Neutrophil (primary cell): Measurements from ENCODE around the gene DCAF11.

ENCODE experiments used
- H3K27ac ChIP-seq: fragments of 200-600 bp; sonication (generic); 2 replicates; pipeline ENCODE4 v1.5.1; 2016; ENCODE audit warnings: mild to moderate bottlenecking, moderate library complexity
- H3K27me3 ChIP-seq: fragments of 200-600 bp; sonication (generic); 2 replicates; pipeline ENCODE4 v1.6.0; 2016; ENCODE audit warnings: mild to moderate bottlenecking
- H3K36me3 ChIP-seq: fragments of 200-600 bp; sonication (generic); 2 replicates; pipeline ENCODE4 v1.5.1; 2017
- H3K4me1 ChIP-seq, 2 experiments: fragments of 200-600 bp in 1 of 2; sonication (generic) in 1 of 2; 1 replicate in 1 of 2; 2 replicates in 1 of 2; pipeline versions ENCODE4 v1.5.1 to v1.6.1; 2013 to 2016; ENCODE audit warnings: low read depth in 1 of 2, low read length in 1 of 2, mild to moderate bottlenecking in 1 of 2, moderate library complexity in 1 of 2; ENCODE audit not compliant: control insufficient read depth in 1 of 2, insufficient read depth in 1 of 2
- H3K4me3 ChIP-seq, 2 experiments: fragments of 200-600 bp in 1 of 2; sonication (generic) in 1 of 2; 1 replicate in 1 of 2; 2 replicates in 1 of 2; pipeline ENCODE4 v1.5.1; 2013 to 2016; ENCODE audit warnings: low read depth in 1 of 2, low read length in 1 of 2, mild to moderate bottlenecking in 1 of 2, moderate library complexity in 1 of 2
- H3K9me3 ChIP-seq: fragments of 200-600 bp; sonication (generic); 2 replicates; pipeline ENCODE4 v1.5.1; 2016
- TF ChIP-seq, protein P1 (sequence below): fragments of 200-600 bp; sonication (generic); IDR thresholded peaks from 2 replicates; pipeline ENCODE4 v1.5.1; 2016; ENCODE audit warnings: antibody characterized with exemption

DCAF11 gene

DNA sequence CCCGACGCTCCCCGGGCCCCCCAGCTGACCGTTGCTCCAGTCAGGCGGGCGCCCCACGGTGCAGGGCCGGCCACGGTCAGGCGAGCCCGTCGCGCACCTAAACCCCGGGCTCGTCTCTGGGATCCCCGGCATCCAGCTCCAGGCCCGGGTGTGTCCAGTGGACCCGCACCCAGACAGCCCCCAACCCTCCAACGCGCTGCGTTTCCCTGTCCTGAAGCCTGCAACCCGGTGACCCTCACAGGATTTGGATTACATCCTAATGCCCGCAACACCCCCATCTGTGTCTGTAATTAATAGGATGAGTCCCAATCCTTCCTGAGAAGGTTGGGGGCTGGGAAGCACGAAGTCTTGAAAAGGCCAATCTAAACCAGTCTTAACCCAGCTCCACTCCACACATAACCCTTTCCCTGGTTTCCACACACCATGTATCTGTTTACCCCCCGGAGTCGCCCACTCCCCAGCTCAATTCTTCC is 32.8 kb upstream of the DCAF11 start:
- TF ChIP-seq, protein P1, sequence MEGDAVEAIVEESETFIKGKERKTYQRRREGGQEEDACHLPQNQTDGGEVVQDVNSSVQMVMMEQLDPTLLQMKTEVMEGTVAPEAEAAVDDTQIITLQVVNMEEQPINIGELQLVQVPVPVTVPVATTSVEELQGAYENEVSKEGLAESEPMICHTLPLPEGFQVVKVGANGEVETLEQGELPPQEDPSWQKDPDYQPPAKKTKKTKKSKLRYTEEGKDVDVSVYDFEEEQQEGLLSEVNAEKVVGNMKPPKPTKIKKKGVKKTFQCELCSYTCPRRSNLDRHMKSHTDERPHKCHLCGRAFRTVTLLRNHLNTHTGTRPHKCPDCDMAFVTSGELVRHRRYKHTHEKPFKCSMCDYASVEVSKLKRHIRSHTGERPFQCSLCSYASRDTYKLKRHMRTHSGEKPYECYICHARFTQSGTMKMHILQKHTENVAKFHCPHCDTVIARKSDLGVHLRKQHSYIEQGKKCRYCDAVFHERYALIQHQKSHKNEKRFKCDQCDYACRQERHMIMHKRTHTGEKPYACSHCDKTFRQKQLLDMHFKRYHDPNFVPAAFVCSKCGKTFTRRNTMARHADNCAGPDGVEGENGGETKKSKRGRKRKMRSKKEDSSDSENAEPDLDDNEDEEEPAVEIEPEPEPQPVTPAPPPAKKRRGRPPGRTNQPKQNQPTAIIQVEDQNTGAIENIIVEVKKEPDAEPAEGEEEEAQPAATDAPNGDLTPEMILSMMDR = no peak
- Histone ChIP-seq H3K4me3 (peak overlapping the region in 1 of 2 experiments; percentile 63), H3K9me3 (no peaks in the 10 kb centered on the region), H3K27me3 (peaks cover 54% of the 10 kb centered on the region), H3K4me1 (peaks cover 9 to 14% of the 10 kb centered on the region in 2 experiments), H3K27ac (no peak overlapping the region), H3K36me3 (no peaks in the 10 kb centered on the region)

DNA sequence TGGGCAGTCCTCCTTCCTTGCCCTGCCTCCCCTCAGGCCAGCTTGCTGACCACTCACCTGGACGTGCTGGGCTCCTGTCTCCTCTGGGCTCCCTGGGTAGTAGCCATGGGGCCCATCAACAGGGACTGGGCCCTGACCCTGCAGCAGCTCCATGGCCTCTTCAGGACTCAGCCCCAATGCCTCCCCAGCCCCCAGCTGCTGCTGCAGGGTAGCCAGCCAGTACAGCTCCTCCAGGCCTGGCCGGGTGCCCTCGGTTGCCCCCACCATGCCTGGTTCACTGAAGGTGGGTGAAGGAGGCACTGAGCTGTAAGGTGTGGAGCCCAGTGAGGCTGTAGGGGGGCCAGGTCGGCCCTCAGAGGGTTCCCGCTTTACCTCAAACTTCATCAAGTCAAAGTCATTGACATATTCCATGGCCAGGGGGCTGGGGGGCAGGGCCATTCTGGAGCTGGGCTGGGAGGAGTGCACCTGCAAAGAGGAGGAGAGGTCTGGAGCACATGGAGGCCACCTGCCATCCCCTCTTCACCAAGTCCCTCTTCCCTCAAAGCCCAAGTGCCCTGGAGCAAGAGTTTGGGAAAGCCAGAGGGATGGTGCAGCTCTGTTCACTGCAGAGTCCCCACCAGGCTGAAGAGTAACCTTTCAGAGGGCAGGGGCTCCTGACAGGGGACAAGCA is 32.0 kb upstream of the DCAF11 start:
- peaks cover 9 to 14% of the 10 kb centered on the region in 2 experiments for H3K4me1 ChIP-seq
- peaks cover 54% of the 10 kb centered on the region for H3K27me3 ChIP-seq
- H3K27ac ChIP-seq = no peak overlapping the region
- TF ChIP-seq, protein P1 = no peak
- H3K4me3 ChIP-seq = no peak overlapping the region
- no peaks in the 10 kb centered on the region for H3K9me3 ChIP-seq
- H3K36me3 ChIP-seq = no peaks in the 10 kb centered on the region

DNA sequence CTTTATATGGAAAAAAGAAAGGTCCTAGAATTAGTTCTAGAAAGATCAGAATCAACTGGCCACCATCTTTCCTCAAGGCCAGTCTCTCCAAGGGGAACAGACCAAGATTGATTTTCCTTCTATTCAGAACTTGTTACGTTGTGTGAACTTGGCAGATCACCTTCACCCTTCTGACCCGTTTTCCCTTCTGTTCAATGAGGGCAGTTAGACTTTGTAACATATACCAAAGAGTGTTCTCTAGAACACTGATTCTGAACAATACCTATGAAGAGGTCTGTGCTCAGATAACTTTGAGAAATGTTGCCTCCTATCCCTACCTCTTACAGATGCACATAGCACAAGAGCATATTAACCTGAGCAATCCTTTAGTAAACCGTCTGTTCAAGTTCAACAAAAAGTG is 31.1 kb upstream of the DCAF11 start:
- no peaks in the 10 kb centered on the region for H3K9me3 ChIP-seq
- peaks cover 9 to 14% of the 10 kb centered on the region in 2 experiments for H3K4me1 ChIP-seq
- peaks cover 54% of the 10 kb centered on the region for H3K27me3 ChIP-seq
- no peaks in the 10 kb centered on the region for H3K36me3 ChIP-seq
- no peak overlapping the region for H3K4me3 ChIP-seq
- TF ChIP-seq, protein P1 = no peak
- H3K27ac ChIP-seq = no peak overlapping the region

DNA sequence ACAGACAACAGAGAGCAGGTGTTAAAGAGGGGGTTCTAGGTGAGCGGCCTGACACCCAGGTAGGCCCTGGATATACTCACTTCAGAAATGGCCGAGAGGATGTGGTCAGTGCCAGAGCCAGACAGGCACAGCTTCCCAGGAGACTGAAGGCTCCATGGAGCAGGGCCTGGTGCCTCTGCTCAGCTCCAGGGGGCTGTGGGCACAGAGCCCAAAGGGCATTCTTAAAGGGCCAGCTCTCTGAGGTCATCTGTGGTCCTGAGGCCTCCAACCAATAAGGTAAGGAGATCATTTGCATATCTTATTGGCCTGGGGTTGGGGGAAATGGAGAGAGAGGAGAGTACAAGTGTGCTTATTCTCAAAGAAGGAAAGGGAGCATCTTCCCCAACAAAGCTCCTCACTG is 30.1 kb upstream of the DCAF11 start:
- H3K27me3 ChIP-seq = peaks cover 48% of the 10 kb centered on the region
- H3K4me1 ChIP-seq = peaks cover 9 to 14% of the 10 kb centered on the region in 2 experiments
- H3K9me3 ChIP-seq = no peaks in the 10 kb centered on the region
- TF ChIP-seq, protein P1 = no peak
- no peak overlapping the region for H3K27ac ChIP-seq
- H3K36me3 ChIP-seq = no peaks in the 10 kb centered on the region
- no peak overlapping the region for H3K4me3 ChIP-seq

DNA sequence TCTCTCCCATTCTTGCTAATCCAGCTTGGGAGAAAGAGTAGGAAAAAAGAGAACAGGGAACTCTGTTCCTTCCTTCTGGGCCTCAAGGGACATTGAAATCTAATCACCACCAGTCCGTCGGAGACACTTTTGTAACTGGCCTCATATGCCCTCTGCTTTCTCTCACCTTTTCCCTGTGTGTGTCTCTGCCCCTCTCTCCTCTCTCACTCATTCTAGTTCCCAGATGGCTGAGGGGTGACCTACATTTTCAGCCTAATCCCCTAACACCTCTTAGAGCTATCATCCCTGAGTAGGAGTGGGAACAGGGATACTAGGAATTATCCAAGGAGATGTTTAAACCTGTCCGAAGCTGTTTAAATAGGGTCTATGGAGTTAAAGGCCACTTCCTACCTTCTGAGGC is 29.4 kb upstream of the DCAF11 start:
- TF ChIP-seq, protein P1 = no peak
- peaks cover 40% of the 10 kb centered on the region for H3K27me3 ChIP-seq
- peaks cover 9 to 14% of the 10 kb centered on the region in 2 experiments for H3K4me1 ChIP-seq

More for the DNA sequence above, 29.4 kb upstream of the DCAF11 start:
- Histone ChIP-seq H3K27ac (no peak overlapping the region), H3K36me3 (no peaks in the 10 kb centered on the region), H3K4me3 (no peak overlapping the region), H3K9me3 (no peaks in the 10 kb centered on the region)
